Activated naive CD4-positive, alpha-beta T cell treated with anti-CD3 and anti-CD28 coated beads, Interleukin-2, amount 50 U/mL, for 72 hours (primary cell): ENCODE measurements around the gene SLC27A2. TPM values are rescaled to one million over a fixed set of nuclear protein-coding genes. Genes with fewer than 3 reads are reported as not detected.
"Not testable (repeated sequence)": the region's sequence is repeated elsewhere in the genome, so short reads cannot be mapped to it uniquely, and the experiment has no call there.

ENCODE experiments used
- ATAC-seq, 2 donors: fragments of 150-1000 bp; cut with Tn5 transposase; 2 replicates each; pipeline ENCODE4 v1.10.0; 2021; ENCODE audit warnings: mild to moderate bottlenecking in 2 of 2, moderate library complexity in 2 of 2
- DNase-seq, 2 donors: peaks; one replicate each; pipeline ENCODE4 v3.0.0; 2021 to 2022; ENCODE audit warnings: low spot score in 2 of 2
- H3K27ac Mint-ChIP-seq, 2 donors: one replicate each; pipeline ENCODE4 v1.8.0; 2022; ENCODE audit warnings: mild to moderate bottlenecking in 2 of 2, mixed read lengths in 2 of 2
- H3K36me3 Mint-ChIP-seq, 2 donors: one replicate each; pipeline ENCODE4 v1.8.0; 2022; ENCODE audit warnings: mixed read lengths in 2 of 2
- H3K9me3 Mint-ChIP-seq, 2 donors: one replicate each; pipeline ENCODE4 v1.8.0; 2022; ENCODE audit warnings: mixed read lengths in 2 of 2
- total RNA-seq, 2 donors: library from RNA; stranded (reverse); gene quantifications; one replicate each; pipeline ENCODE4 v1.2.3, GENCODE V29; 2022

SLC27A2 gene
- total RNA-seq, result 10 to 100 TPM; 20.1 to 54.7 TPM

DNA sequence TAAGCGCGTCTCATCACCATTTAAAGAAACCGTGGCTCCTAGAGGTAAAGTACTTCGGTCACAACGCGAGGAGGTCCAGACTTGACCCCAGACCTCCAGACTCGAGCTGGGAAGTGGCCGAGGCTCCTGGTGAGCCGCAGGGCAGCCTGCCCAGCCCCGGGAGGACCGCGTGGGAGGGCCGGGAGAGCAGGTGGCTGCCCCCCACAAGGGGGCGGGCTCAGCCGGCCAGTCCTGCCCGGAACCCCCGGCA lies at the start of gene SLC27A2:
TSS of gene SLC27A2 (plus strand) at position 228 of the 250 bp plus-strand sequence. CDS start 232 bp downstream, outside the sequence.
- peak within 1 kb of the TSS; percentile 87 to 94 for H3K27ac Mint-ChIP-seq
- no peak for DNase-seq
- H3K36me3 Mint-ChIP-seq, result peaks cover 18 to 46% of the 10 kb centered on the region in 2 donors
- peak in 1 of 2 donors; percentile 56 for ATAC-seq
- peaks cover 0 to 5% of the 10 kb centered on the region in 2 donors for H3K9me3 Mint-ChIP-seq

DNA sequence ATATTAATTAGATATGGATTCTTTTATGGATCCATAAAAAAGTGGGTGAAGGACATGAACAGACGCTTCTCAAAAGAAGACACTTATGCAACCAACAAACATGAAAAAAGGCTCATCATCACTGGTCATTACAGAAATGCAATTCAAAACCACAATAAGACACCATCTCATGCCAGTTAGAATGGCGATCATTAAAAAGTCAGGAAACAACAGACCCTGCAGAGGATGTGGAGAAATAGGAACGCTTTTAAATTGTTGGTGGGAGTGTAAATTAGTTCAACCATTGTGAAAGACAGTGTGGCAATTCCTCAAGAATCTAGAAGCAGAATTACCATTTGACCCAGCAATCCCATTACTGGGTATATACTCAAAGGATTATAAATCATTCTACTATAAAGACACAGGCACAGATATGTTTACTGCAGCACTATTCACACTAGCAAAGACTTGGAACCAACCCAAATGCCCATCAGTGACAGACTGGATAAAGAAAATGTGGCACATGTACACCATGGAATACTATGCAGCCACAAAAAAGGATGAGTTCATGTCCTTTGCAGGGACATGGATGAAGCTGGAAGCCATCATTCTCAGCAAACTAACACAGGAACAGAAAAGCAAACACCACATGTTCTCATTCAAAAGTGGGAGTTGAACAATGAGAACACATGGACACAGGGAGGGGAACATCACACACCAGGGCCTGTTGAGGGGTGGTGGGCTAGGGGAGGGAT lies 49.6 kb upstream of the SLC27A2 start:
- H3K27ac Mint-ChIP-seq, result peak overlapping the region in 1 of 2 donors; percentile 76
- H3K9me3 Mint-ChIP-seq, result peaks cover 12 to 19% of the 10 kb centered on the region in 2 donors
- H3K36me3 Mint-ChIP-seq, result peaks cover 20 to 59% of the 10 kb centered on the region in 2 donors
- not testable (repeated sequence) for DNase-seq, ATAC-seq

DNA sequence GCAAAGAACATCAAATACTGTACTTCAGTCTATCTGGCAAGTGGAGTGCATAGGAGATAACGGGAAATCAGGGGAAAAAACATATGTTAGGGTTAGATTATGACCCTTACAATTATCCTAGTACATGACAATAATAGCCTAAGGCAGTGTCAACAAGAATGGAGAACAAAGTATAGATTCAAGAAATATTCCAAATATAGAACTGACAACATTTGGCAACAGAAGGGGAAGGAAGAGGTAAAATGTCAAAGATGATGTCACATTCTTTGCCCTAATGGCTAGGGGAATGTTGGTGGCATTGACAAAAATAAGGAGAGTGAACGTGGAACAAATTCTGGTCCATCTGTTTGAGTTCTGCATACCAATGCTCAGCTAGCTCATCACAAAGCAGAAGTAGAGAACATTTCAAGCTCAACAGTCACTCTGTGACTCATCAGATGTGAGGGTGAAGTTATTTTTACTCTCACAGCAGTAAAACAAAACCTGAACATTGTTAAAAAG lies 47.4 kb upstream of the SLC27A2 start:
- Mint-ChIP-seq H3K9me3 (peaks cover 11 to 15% of the 10 kb centered on the region in 2 donors), H3K36me3 (peaks cover 10 to 46% of the 10 kb centered on the region in 2 donors), H3K27ac (peak overlapping the region; percentile 96 to 97)
- ATAC-seq, result peak; percentile 35 to 54
- DNase-seq, result peak in 1 of 2 donors; percentile 26

DNA sequence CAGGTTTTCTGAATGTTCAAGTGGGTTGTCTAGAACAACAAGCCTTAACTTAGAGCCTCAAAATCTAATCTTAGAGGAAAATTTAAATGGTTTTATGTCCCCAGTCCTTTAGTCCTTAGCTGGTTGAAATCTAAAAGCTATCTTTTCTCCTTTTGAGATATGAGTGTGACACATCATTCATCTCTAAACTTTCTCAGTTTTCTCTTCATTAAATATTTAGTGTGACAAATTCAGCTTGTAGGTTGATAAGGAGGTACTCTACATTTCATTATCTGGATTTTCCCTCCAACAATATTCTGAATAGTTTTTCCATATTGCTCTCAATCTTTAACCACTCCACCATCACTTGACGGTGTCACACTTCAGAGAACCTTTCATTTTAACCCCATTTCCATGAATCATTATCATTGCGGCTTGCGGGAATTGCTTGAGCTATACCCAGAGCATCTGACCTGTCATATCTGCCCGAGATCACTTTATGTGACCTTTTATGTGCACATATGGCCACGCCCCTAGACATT lies 46.9 kb upstream of the SLC27A2 start:
- ATAC-seq (peak; percentile 74 to 79), DNase-seq (peak; percentile 69 to 71)
- Mint-ChIP-seq H3K27ac (peak overlapping the region; percentile 96 to 97), H3K36me3 (peaks cover 10 to 40% of the 10 kb centered on the region in 2 donors), H3K9me3 (peaks cover 11 to 15% of the 10 kb centered on the region in 2 donors)

DNA sequence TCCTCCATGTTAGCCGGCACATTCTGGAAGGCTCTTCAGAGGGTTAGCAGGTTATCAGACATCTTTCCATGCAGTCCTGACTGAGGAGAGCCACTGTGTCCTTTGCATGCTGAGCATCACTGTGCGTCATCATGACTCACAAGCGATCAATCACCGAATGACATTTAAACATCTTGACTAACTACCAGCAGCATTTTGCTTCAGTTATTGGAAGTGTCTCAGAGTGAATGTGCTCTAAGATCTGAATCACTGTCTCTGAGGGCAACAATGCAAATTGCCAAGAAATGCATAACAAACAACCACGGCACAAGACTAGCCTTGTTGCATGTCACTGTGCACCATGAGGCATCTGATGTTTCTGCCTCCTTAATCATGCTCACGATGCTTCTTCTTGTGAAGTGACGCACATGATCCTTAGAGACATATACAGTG lies 44.6 kb upstream of the SLC27A2 start:
- peak; percentile 50 to 72 for DNase-seq
- Mint-ChIP-seq H3K36me3 (peaks cover 8 to 32% of the 10 kb centered on the region in 2 donors), H3K9me3 (peaks cover 4 to 8% of the 10 kb centered on the region in 2 donors), H3K27ac (peak overlapping the region; percentile 96 to 98)
- ATAC-seq, result peak; percentile 70 to 74

DNA sequence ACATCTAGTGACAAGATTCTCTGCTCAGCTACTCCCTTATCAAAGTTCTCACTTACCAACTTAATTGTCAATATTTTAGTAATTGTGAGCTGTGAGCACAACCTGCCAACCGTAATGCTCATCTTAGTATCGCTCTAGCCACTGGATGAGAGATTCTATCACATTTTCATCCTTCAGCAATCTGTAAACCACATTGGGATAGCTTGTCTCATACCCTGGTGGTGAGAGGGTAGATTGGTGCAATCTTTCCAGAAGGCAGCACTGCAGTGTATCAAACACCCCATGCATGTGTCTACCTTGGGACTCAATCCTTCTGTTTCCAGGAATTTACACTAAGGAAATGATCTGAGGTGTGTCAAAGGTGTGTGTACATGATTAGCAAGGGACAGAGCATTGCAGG lies 44.1 kb upstream of the SLC27A2 start:
- no peak for ATAC-seq
- Mint-ChIP-seq H3K9me3 (peaks cover 0 to 4% of the 10 kb centered on the region in 2 donors), H3K36me3 (peaks cover 4 to 32% of the 10 kb centered on the region in 2 donors), H3K27ac (peak overlapping the region; percentile 96 to 98)
- no peak for DNase-seq

DNA sequence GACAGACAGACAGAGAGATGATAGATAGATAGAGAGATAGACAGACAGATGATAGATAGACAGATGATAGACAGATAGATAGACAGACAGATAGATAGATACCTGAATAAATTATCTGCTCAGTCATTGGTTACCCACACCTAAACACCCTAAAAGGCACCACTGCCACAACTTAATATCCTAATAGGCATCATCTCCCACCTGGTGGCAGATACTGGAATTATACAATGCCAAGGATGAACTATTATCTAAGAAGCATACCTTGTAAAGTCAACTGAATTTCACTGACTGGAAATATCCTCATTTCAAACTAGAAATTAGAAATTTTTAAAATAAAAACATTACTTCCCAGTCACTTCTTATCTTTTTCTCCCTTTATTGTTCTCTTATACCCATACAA lies 43.6 kb upstream of the SLC27A2 start:
- H3K27ac Mint-ChIP-seq, result peak overlapping the region; percentile 96 to 98
- DNase-seq (no peak), ATAC-seq (no peak)
- H3K36me3 Mint-ChIP-seq, result peaks cover 4 to 36% of the 10 kb centered on the region in 2 donors
- peaks cover 0 to 4% of the 10 kb centered on the region in 2 donors for H3K9me3 Mint-ChIP-seq

DNA sequence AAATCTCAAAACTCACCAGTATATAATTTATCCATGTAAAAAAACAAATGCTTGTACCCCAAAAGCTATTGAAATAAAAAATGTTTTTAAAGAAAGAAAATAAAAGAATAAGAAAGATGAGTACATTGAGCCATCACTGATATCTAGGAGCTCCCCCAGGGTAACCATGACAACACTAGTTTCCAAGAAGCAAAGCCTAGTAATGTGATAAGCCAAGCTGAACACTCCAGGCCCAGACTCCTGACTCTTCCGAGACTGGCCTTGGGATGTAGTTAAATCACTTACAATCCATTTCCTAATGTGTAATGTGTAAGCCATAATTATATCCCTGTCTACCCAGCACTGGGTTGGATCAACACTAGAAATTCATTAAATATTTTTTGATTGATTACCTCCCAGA lies 41.9 kb upstream of the SLC27A2 start:
- Mint-ChIP-seq H3K36me3 (peaks cover 4 to 52% of the 10 kb centered on the region in 2 donors), H3K27ac (no peak overlapping the region), H3K9me3 (peaks cover 4 to 5% of the 10 kb centered on the region in 2 donors)
- DNase-seq (no peak), ATAC-seq (no peak)

DNA sequence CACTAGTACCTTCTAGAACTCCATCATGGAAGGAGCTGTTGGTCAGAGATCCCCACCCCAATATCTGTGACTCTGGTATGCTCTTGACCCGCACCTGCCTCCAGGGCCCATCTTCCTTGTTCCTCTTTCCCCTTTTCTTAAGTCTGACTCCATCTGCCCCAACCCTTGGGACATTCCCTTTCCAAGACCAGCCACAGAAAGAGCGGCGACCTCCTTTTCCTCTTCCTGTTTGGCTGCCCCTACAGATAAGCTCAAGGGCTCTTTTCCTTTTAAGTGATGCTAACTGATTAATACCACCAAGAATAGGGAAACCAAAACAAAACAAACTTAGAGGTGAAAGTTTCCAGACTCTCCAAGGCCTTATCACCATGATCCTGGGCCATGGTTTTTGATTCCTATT lies 41.0 kb upstream of the SLC27A2 start:
- peaks cover 4 to 49% of the 10 kb centered on the region in 2 donors for H3K36me3 Mint-ChIP-seq
- no peak for ATAC-seq
- H3K9me3 Mint-ChIP-seq, result peaks cover 4 to 5% of the 10 kb centered on the region in 2 donors
- H3K27ac Mint-ChIP-seq, result no peak overlapping the region
- no peak for DNase-seq

DNA sequence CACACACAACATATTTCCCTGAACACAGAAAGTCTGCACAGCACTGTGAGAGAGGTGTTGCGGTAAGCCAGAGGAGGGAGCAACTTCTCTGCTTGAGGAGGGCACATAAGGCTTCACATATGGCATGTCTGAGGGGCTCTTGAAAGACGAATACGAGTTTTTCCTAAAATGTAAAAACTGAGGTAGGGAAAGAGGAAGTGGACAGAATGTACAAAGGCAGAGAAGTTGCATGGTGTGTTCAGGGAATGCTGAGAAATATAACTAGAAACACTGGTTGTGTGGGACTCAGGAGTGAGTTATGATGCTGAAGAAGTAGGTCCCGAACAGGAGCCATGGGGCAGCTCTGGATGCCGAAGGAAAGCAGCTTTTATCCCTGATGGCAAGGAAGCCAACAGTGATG lies 40.1 kb upstream of the SLC27A2 start:
- Mint-ChIP-seq H3K27ac (no peak overlapping the region), H3K36me3 (peaks cover 4 to 41% of the 10 kb centered on the region in 2 donors), H3K9me3 (peaks cover 4 to 5% of the 10 kb centered on the region in 2 donors)
- DNase-seq, result no peak
- ATAC-seq, result no peak

DNA sequence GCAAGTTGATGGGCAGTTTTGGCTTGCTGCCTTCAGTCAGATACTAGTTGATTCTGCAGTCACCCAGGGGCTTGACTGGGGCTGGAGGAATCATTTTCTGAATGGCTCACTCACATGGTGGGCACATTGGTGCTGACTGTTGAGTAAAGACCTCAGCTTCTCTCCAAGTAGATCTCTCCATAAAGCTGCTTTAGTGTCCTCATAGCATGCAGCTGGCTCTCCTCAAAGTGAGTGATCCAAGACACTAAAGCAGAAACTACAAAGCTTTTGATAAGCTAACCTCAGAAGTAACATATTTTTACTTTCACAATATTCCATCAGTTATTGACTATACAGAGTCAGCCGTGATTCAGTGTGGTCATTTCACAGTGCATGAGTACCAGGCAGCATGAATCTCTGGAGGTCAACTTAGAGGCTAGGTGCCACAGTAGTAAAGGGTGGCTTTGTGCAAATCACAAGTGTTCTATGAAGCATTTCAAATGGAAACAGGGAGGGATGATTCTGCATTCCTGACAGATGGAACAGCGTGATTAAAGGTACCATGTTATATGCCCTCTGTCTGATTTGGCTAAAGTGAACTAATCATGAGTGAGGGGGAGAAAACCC lies 38.6 kb upstream of the SLC27A2 start:
- no peak for DNase-seq
- H3K9me3 Mint-ChIP-seq, result peaks cover 0 to 5% of the 10 kb centered on the region in 2 donors
- peaks cover 0 to 34% of the 10 kb centered on the region in 2 donors for H3K36me3 Mint-ChIP-seq
- ATAC-seq, result peak; percentile 44 to 88
- peak overlapping the region in 1 of 2 donors; percentile 76 for H3K27ac Mint-ChIP-seq

DNA sequence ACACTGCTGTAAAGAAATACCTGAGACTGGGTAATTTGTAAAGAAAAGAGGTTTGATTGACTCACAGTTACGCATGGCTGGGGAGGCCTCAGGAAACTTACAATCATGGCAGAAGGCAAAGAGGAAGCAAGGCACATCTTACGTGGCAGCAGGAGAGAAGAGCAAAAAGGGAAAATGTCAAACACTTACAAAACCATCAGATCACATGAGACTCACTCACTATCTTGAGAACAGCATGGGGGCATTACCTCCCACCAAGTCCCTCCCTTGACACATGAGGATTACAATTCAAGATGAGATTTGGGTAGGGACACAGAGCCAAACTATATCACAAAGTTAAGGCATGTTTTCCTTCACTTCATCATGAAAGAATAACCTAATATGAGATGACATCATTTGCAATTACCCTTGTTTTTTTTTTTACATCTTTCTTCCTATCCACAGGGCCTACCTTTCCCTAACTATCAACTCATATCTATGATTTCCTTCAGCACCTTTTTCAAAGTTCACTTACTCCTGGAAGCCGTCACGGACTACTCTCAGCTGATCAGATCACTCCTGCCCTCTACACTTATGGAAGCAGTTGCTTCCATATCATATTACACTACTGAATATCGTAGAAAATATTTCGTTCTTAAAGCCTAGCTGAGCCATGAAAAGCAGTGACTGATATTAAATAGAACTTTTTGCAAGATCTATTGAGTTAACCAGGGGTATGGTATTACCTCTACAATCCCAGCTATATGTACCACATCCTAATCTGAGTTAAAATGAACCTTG lies 37.5 kb upstream of the SLC27A2 start:
- DNase-seq (no peak), ATAC-seq (peak in 1 of 2 donors; percentile 59)
- Mint-ChIP-seq H3K9me3 (peaks cover 0 to 5% of the 10 kb centered on the region in 2 donors), H3K27ac (peak overlapping the region; percentile 39 to 76), H3K36me3 (peaks cover 0 to 34% of the 10 kb centered on the region in 2 donors)

DNA sequence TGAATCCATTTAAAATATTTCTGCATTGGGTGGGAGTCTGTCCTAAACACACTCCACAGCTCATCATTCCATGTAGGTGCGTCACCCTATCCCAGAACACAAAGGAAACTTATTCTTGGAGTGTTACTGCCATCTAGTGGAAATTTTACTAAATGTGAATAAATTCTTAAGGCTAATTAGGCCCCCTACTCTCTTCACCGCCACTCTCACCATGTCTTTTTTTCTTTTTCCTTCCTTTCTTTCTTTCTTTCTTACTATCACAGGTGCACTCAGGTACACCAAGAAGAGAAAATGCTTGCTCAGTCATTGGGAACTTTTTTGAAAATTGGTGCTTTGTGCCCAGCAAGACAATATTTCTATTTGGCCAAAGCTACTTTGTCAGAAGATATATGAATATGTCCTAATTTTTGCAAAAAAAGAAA lies 36.5 kb upstream of the SLC27A2 start:
- Mint-ChIP-seq H3K9me3 (peaks cover 0 to 5% of the 10 kb centered on the region in 2 donors), H3K27ac (peak overlapping the region in 1 of 2 donors; percentile 76), H3K36me3 (peaks cover 0 to 34% of the 10 kb centered on the region in 2 donors)
- ATAC-seq (peak; percentile 28 to 42), DNase-seq (no peak)

DNA sequence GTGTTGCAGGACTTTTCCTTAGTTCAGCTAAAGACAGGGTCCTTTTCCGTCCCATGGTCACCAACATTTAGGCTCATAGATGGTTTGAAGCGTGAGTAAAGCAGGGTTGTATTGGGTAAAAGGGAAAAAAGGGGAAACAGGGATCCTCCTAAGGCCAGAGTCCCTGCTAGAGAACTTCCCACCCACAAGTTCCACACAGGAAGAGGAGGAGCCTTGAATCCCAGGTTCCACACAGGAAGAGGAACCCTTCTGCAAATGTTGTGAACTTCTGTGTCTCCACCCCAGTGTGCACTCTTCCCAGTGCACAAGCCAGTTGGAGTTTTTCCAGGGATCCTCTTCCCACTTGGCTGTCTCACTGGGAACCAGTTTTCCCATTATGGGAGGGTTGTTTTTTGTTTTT lies 35.4 kb upstream of the SLC27A2 start:
- Mint-ChIP-seq H3K36me3 (peaks cover 0 to 33% of the 10 kb centered on the region in 2 donors), H3K9me3 (peaks cover 0 to 5% of the 10 kb centered on the region in 2 donors), H3K27ac (no peak overlapping the region)
- DNase-seq (no peak), ATAC-seq (no peak)

DNA sequence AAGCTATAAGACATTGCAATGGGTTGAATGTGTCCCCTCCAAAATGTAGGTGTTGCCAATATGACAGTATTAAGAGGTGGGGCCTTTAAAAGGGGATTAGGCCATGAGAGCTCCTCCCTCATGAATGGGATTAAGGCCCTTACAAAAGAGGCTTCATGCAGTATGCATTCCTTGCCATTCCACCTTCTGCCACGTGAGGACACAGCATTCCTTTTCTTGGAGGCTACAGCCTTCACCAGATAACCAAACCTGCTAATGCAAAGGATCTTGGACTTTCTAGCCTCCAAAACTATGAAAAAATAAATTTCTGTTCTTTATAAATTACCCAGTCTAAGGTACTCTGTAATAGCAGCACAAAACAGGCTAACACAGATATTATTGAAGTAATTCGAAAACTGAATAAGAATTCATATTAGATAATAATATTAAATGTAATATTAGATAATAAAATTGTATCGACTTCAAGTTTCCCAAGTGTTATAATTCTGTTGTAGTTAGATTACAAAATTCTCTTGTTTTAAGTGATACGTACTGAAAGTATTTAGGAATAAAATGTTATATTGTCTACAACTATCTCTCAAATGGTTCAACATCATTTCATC lies 33.5 kb upstream of the SLC27A2 start:
- Mint-ChIP-seq H3K36me3 (peaks cover 0 to 15% of the 10 kb centered on the region in 2 donors), H3K9me3 (peaks cover 0 to 5% of the 10 kb centered on the region in 2 donors), H3K27ac (no peak overlapping the region)
- DNase-seq, result no peak
- no peak for ATAC-seq

DNA sequence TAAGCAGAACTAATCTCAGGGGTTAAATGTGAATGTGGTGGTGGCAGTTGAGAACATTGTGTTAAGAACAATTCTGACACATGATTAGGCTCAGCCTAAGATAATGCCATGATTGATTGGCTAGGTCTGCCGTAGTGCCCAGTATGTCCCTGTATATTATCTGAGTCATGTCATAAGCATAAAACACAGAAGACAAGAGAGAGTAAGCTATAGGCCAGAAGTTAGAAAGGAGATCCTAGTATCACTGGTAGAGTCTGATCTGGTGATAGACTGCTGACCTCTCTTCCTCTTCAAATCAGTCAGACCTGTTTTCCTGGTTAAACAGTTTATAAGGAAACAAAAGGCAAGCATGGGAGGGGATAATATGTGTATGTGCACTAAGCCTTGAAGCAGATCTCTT lies 32.9 kb upstream of the SLC27A2 start:
- ATAC-seq, result peak in 1 of 2 donors; percentile 82
- Mint-ChIP-seq H3K36me3 (peaks cover 0 to 8% of the 10 kb centered on the region in 2 donors), H3K9me3 (peaks cover 0 to 2% of the 10 kb centered on the region in 2 donors), H3K27ac (peak overlapping the region in 1 of 2 donors; percentile 42)
- DNase-seq, result no peak
